OCI-LY3 (cell line): ENCODE measurements around the gene ZNF407.

Experiments used
- CTCF ChIP-seq: fragments of 200-600, 300-600 bp; sonication (generic); IDR thresholded peaks from 2 replicates; pipeline ENCODE4 v1.5.1; 2014; ENCODE audit warnings: antibody characterized with exemption, low read length, low read depth
- EZH2phosphoT487 ChIP-seq: fragments of 200-600 bp; shearing (Covaris generic); IDR thresholded peaks from 2 replicates; pipeline ENCODE4 v1.6.1; 2018; ENCODE audit warnings: antibody characterized with exemption, mixed run types, low read depth

GRCh38 chr18:74624466-74624865, 26.8 kb downstream of the ZNF407 start:
- TF ChIP-seq CTCF (no peak), EZH2phosphoT487 (no peak)
